HepG2 (cell line): ENCODE measurements around the gene PLEKHN1. TPM values are rescaled to one million over a fixed set of nuclear protein-coding genes. Genes with fewer than 3 reads are reported as not detected.

Experiments
- ATAC-seq: fragments of 200-7000 bp; cut with Tn5 transposase; 3 replicates; pipeline ENCODE4 v1.9.1; 2020; ENCODE audit warnings: mild to moderate bottlenecking, moderate library complexity
- BruUV-seq: library from RNA; stranded (reverse); fragments of 400-500 nt; replicated peaks from 2 replicates; lab custom pipeline; 2021; lab: Mats Ljungman, UMichigan
- CTCF ChIA-PET: fragments of 300-600 bp; formaldehyde crosslinking; extraction: SDS; loops from one replicate; lab custom pipeline; 2021; ENCODE audit warnings: low total read pairs, inconsistent platforms, low intra/inter-chr PET ratio; lab: Yijun Ruan, JAX
- POLR2A ChIA-PET: fragments of 350-600 bp; sonication (Branson Sonifier 250); formaldehyde crosslinking; loops from one replicate; lab custom pipeline; 2020; ENCODE audit warnings: antibody characterized with exemption, inconsistent platforms; lab: Yijun Ruan, JAX
- DNase-seq: peaks from one replicate; pipeline ENCODE4 v3.0.0-alpha.2; 2015; ENCODE audit warnings: low spot score
- FAIRE-seq: peaks from 3 replicates; lab custom pipeline; 2011; peaks lifted over from hg19 to GRCh38; lab: Jason Lieb, UNC
- H2AFZ ChIP-seq: one replicate; pipeline ENCODE4 v1.6.1; 2011; ENCODE audit warnings: low read length, inconsistent platforms
- H3K27ac ChIP-seq: fragments of 300-600 bp; 3 replicates; pipeline ENCODE4 v1.8.0; 2011; ENCODE audit warnings: mixed run types, mild to moderate bottlenecking, mixed read lengths, low read length, inconsistent platforms; ENCODE audit not compliant: insufficient read depth; ENCODE audit errors: extremely low read length
- H3K27me3 ChIP-seq, 2 experiments: fragments of 200-600 bp in 1 of 2; 2 replicates in 1 of 2; 3 replicates in 1 of 2; pipeline versions ENCODE4 v1.6.0 to v1.8.0; 2011; ENCODE audit warnings: low read length in 2 of 2, mild to moderate bottlenecking in 2 of 2, moderate library complexity in 2 of 2, inconsistent platforms in 1 of 2; ENCODE audit not compliant: insufficient read depth in 2 of 2, control insufficient read depth in 1 of 2
- H3K36me3 ChIP-seq, 2 experiments: fragments of 200-600 bp in 1 of 2; replicated peaks in 1 of 2; 2 replicates in 1 of 2; 3 replicates in 1 of 2; pipeline versions ENCODE4 v1.5.1 to v1.8.0; 2011; ENCODE audit warnings: low read length in 2 of 2, inconsistent platforms in 1 of 2; ENCODE audit not compliant: insufficient read depth in 2 of 2, control insufficient read depth in 1 of 2
- H3K4me1 ChIP-seq: 2 replicates; pipeline ENCODE4 v1.5.1; 2012; ENCODE audit warnings: low read length, inconsistent platforms; ENCODE audit not compliant: insufficient read depth
- H3K4me2 ChIP-seq: 2 replicates; pipeline ENCODE4 v1.6.0; 2011; ENCODE audit warnings: low read depth, low read length, inconsistent platforms
- H3K4me3 ChIP-seq, 3 experiments: fragments of 200-600 bp in 1 of 3; sonication (generic), shearing (Covaris generic) in 1 of 3; replicated peaks in 1 of 3; 2 replicates each; pipeline ENCODE4 v1.5.1; 2011 to 2016; ENCODE audit warnings: low read length in 3 of 3, inconsistent platforms in 2 of 3, low read depth in 2 of 3, mild to moderate bottlenecking in 2 of 3, control low read depth in 1 of 3, mixed read lengths in 1 of 3; ENCODE audit not compliant: insufficient read depth in 1 of 3
- H3K79me2 ChIP-seq: one replicate; pipeline ENCODE4 v1.6.1; 2011; ENCODE audit warnings: low read length, inconsistent platforms; ENCODE audit not compliant: insufficient read depth
- H3K9ac ChIP-seq: 2 replicates; pipeline ENCODE4 v1.6.0; 2011; ENCODE audit warnings: mild to moderate bottlenecking, low read depth, low read length, inconsistent platforms; ENCODE audit not compliant: insufficient read depth
- H3K9me3 ChIP-seq: 2 replicates; pipeline ENCODE4 v1.5.1; 2012; ENCODE audit warnings: mild to moderate bottlenecking, low read length
- H4K20me1 ChIP-seq: 2 replicates; pipeline ENCODE4 v1.6.0; 2011; ENCODE audit warnings: inconsistent platforms, mild to moderate bottlenecking, low read length, moderate library complexity; ENCODE audit not compliant: insufficient read depth
- CTCF ChIP-seq: sonication (generic); formaldehyde crosslinking; IDR thresholded peaks from 2 replicates; pipeline ENCODE4 v1.5.0; 2020; ENCODE audit warnings: mild to moderate bottlenecking, missing genetic modification reagents, moderate library complexity
- RERE ChIP-seq: IDR thresholded peaks from 2 replicates; pipeline ENCODE4 v1.6.1; 2016; ENCODE audit warnings: low read depth, missing genetic modification reagents, missing compliant biosample characterization
- TFDP2 ChIP-seq: sonication (generic); formaldehyde crosslinking; IDR thresholded peaks from 2 replicates; pipeline ENCODE4 v1.4.0; 2020; ENCODE audit warnings: missing genetic modification reagents
- ZFP91 ChIP-seq: sonication (generic); formaldehyde crosslinking; IDR thresholded peaks from 2 replicates; pipeline ENCODE4 v1.9.0; 2022; ENCODE audit warnings: missing genetic modification reagents, mild to moderate bottlenecking, borderline replicate concordance
- ZFY ChIP-seq: sonication (generic); formaldehyde crosslinking; IDR thresholded peaks from 2 replicates; pipeline ENCODE4 v1.4.0; 2020; ENCODE audit warnings: missing genetic modification reagents
- ZNF687 ChIP-seq: sonication (generic); formaldehyde crosslinking; IDR thresholded peaks from 2 replicates; pipeline ENCODE4 v1.5.1; 2020; ENCODE audit warnings: mild to moderate bottlenecking, missing genetic modification reagents, moderate library complexity
- WGBS: methylation state at CpG from one replicate; pipeline ENCODE4 v1.1.6; 2017; ENCODE audit warnings: low lambda C conversion rate; 5-methylcytosine and 5-hydroxymethylcytosine counted together
- in situ Hi-C: cut with HindIII; loops from 2 replicates; pipeline ENCODE4 v1.10.0; 2017; ENCODE audit warnings: low pct_unique_long_range_greater_than_20kb; ENCODE audit not compliant: extremely low pct_ligation_motif_present
- intact Hi-C: fragments of 100-400 bp; cut with micrococcal nuclease; formaldehyde crosslinking; loops from one replicate; pipeline ENCODE4 v1.10.0; 2022; ENCODE audit not compliant: unreplicated experiment
- polyA plus RNA-seq, 8 experiments: library from polyadenylated mRNA; depleted of rRNA in 3 of 8; stranded (reverse) in 7 of 8; unstranded in 1 of 8; fragments of >200 nt; fragmentation: Illumina TruSeq in 4 of 8; extraction: Trizol in 4 of 8; gene quantifications; 2 replicates each; pipeline versions ENCODE4 v1.2.1 to v1.2.3, GENCODE V29; 2011 to 2016; ENCODE audit warnings: low read depth in 4 of 8, missing spikeins in 1 of 8, mixed read lengths in 1 of 8; ENCODE audit not compliant: insufficient read depth in 1 of 8
- total RNA-seq, 5 experiments: library from RNA; depleted of rRNA; stranded (reverse); fragments of >200 nt; fragmentation: Illumina TruSeq; extraction: Trizol; gene quantifications; 2 replicates each; pipeline ENCODE4 v1.2.3, GENCODE V29; 2016; ENCODE audit warnings: low read depth in 1 of 5

PLEKHN1 gene
- total and polyA plus RNA-seq, 2 of the 13 experiments (the other 11 are each of a cell fraction or from before 2014, with no cell fraction given), result 0.42 to 0.58 TPM

GRCh38 chr1:924656-925560 is 41.4 kb upstream of the PLEKHN1 start:
- ChIA-PET CTCF (no interaction called here), POLR2A (no interaction called here)
- in situ Hi-C loops (no loop called here), intact Hi-C loops (no loop called here)
- ATAC-seq, result no peak
- H3K9me3 ChIP-seq, result no peaks in the 10 kb centered on the region
- no TSS peak for BruUV-seq
- peak overlapping the region; percentile 26 to 62 (median 36); a peak in 4 of 6 replicates for H3K4me3 ChIP-seq
- no peaks in the 10 kb centered on the region for H3K36me3 ChIP-seq
- H2AFZ ChIP-seq, result no peak overlapping the region
- no peak for DNase-seq
- peaks cover 8% of the 10 kb centered on the region; the same call in 1 of the 2 replicates for H4K20me1 ChIP-seq
- peak overlapping the region; percentile 60 for H3K4me2 ChIP-seq
- 0% methylated on average over 1 of the region's 120 CpGs for WGBS
- no peak overlapping the region for H3K9ac ChIP-seq
- no peak for FAIRE-seq
- peaks cover 45 to 85% of the 10 kb centered on the region in 2 experiments for H3K27me3 ChIP-seq
- H3K79me2 ChIP-seq, result no peaks in the 10 kb centered on the region
- peaks cover 25% of the 10 kb centered on the region for H3K4me1 ChIP-seq
- no peak overlapping the region for H3K27ac ChIP-seq
- TF ChIP-seq RERE, result no peak
- TF ChIP-seq ZNF687, result peak; percentile 3; the same call in 1 of the 2 replicates
- TF ChIP-seq TFDP2 (CRISPR knock-in tag), result 0 out of 2 replicates have a peak, but pooled peaks have one; percentile 9
- 0 out of 2 replicates have a peak, but pooled peaks have one; percentile 6 for TF ChIP-seq ZFY (CRISPR knock-in tag)
- TF ChIP-seq ZFP91 (CRISPR knock-in tag), result peak; percentile 11; the same call in 1 of the 2 replicates
- TF ChIP-seq CTCF (CRISPR knock-in tag), result 0 out of 2 replicates have a peak, but pooled peaks have one; percentile 16
